Karpas-422 (cell line): ENCODE data around the gene R3HCC1L. TPM values are rescaled to one million over a fixed set of nuclear protein-coding genes. Genes with fewer than 3 reads are reported as not detected.

ENCODE experiments used
- DNase-seq: peaks from one replicate; pipeline ENCODE4 v3.0.0-alpha.2; 2015
- H2AFZ ChIP-seq: fragments of 200-600 bp; sonication (generic); 2 replicates; pipeline ENCODE4 v1.6.1; 2014; ENCODE audit warnings: antibody characterized with exemption, low read length, mixed read lengths
- H3K27ac ChIP-seq: fragments of 200-600 bp; sonication (generic); 2 replicates; pipeline ENCODE4 v1.5.1; 2014; ENCODE audit warnings: mild to moderate bottlenecking, low read length, moderate library complexity
- H3K27me3 ChIP-seq: fragments of 200-600 bp; sonication (generic); 2 replicates; pipeline ENCODE4 v1.6.1; 2014; ENCODE audit warnings: low read length, mixed read lengths
- H3K36me3 ChIP-seq: fragments of 200-600 bp; sonication (generic); 2 replicates; pipeline ENCODE4 v1.6.1; 2014; ENCODE audit warnings: low read length, mixed read lengths; ENCODE audit not compliant: insufficient read depth
- H3K4me1 ChIP-seq: fragments of 200-600 bp; sonication (generic); 2 replicates; pipeline ENCODE4 v1.6.1; 2014; ENCODE audit warnings: mild to moderate bottlenecking, low read length, mixed read lengths
- H3K4me2 ChIP-seq: fragments of 200-600 bp; sonication (generic); 2 replicates; pipeline ENCODE4 v1.6.1; 2014; ENCODE audit warnings: low read length, low read depth, mild to moderate bottlenecking; ENCODE audit not compliant: poor library complexity, severe bottlenecking
- H3K4me3 ChIP-seq: fragments of 200-600 bp; sonication (generic); 2 replicates; pipeline ENCODE4 v1.5.1; 2014; ENCODE audit warnings: mild to moderate bottlenecking, antibody characterized with exemption, low read length, mixed read lengths
- H3K79me2 ChIP-seq: fragments of 200-600 bp; sonication (generic); 2 replicates; pipeline ENCODE4 v1.6.1; 2014; ENCODE audit warnings: mild to moderate bottlenecking, low read length, mixed read lengths
- H3K9ac ChIP-seq: fragments of 200-600 bp; sonication (generic); 2 replicates; pipeline ENCODE4 v1.6.0; 2014; ENCODE audit warnings: low read length
- H3K9me2 ChIP-seq: fragments of 200-600 bp; sonication (generic), shearing (Covaris generic); replicated peaks from 2 replicates; pipeline ENCODE4 v1.6.0; 2014; ENCODE audit warnings: mild to moderate bottlenecking, low read length, moderate library complexity; ENCODE audit not compliant: insufficient read depth
- H3K9me3 ChIP-seq: fragments of 300-700, 200-600 bp; sonication (generic); 2 replicates; pipeline ENCODE4 v1.6.1; 2014; ENCODE audit warnings: low read length, mixed read lengths
- H4K20me1 ChIP-seq: fragments of 200-600 bp; sonication (generic); 2 replicates; pipeline ENCODE4 v1.6.1; 2014; ENCODE audit warnings: mild to moderate bottlenecking, antibody characterized with exemption, low read length, low read depth; ENCODE audit not compliant: insufficient read depth
- total RNA-seq: library from RNA; depleted of rRNA; stranded (reverse); fragments of >200 nt; shearing (Covaris generic); gene quantifications from 2 replicates; pipeline ENCODE4 v1.2.3, GENCODE V29; 2014; ENCODE audit warnings: low replicate concordance; rRNA removed

Gene R3HCC1L
- total RNA-seq, 1 experiment from 2014 or later = 13.3 TPM

DNA sequence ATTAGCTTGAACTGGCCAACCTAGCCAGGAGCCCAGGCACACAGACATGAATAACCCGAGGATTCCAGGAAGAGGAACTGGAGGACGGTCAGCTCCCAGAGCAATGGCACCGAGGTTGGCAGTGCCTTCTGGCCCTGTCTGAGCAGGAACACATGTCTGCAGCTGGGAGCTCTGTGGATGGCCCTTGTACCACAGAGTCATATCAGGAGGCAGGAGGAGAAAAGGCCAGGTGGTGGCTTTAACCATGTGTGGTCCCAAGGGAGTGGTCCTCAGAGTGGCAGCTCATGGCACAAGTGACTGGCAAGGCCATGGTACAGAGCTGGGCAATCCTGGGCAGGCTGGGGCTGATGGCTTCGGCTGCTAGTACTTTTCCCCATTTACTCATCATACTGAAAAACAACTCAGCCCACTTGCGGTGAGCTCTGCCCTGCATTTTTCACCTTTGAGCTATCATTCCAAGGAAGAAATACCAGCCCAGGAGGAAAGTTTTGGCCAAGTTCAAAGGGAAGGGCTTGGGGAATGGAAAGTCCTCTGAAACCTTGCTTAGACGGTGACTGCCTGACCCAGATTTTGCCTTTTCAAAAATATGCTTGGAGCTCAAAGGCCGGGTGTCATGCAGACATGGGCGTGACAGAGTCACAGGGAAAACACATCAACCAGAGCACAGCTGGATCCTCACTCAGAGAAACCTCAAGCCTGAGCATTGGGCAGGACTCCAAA, 159.3 kb downstream of the R3HCC1L start:
- no peak overlapping the region for H2AFZ ChIP-seq
- H3K27me3 ChIP-seq = no peaks in the 10 kb centered on the region
- H3K9ac ChIP-seq = no peak overlapping the region
- no peaks in the 10 kb centered on the region for H3K36me3 ChIP-seq
- no peak for DNase-seq
- H3K4me2 ChIP-seq = no peak overlapping the region
- no peaks in the 10 kb centered on the region for H3K9me2 ChIP-seq
- H4K20me1 ChIP-seq = no peaks in the 10 kb centered on the region
- no peak overlapping the region for H3K27ac ChIP-seq
- no peaks in the 10 kb centered on the region for H3K4me1 ChIP-seq
- no peak overlapping the region for H3K4me3 ChIP-seq
- H3K79me2 ChIP-seq = no peaks in the 10 kb centered on the region
- no peaks in the 10 kb centered on the region for H3K9me3 ChIP-seq

DNA sequence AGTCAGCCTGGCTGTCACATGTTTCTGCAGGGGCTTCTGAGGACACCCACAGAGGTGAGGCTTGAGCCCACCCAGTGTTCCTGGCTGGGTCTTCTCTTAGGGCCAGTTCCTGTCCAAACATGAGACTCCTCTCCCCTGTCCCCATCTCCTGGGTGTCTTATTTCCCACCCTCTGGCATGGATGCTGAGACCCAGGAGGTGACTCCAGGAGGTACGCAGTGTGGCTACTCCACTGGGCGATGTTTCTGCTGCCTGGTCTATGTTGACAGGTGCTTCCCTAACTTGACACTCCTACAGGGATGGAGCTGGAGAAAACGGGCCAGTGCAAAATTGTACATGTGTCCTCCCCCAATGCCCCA, 159.8 kb downstream of the R3HCC1L start:
- Histone ChIP-seq H3K27ac (no peak overlapping the region), H3K27me3 (no peaks in the 10 kb centered on the region), H3K4me2 (no peak overlapping the region), H3K79me2 (no peaks in the 10 kb centered on the region), H3K36me3 (no peaks in the 10 kb centered on the region), H3K4me3 (no peak overlapping the region), H3K9me2 (no peaks in the 10 kb centered on the region), H3K9me3 (no peaks in the 10 kb centered on the region), H2AFZ (no peak overlapping the region), H3K9ac (no peak overlapping the region), H4K20me1 (no peaks in the 10 kb centered on the region), H3K4me1 (no peaks in the 10 kb centered on the region)
- DNase-seq = no peak

Other genes with a start within 250 kb of the R3HCC1L start
- gene CRTAC1, start 104.0 kb upstream of the R3HCC1L start, total RNA-seq = not detected in 2 replicates
- gene LOXL4, start 133.5 kb downstream of the R3HCC1L start, total RNA-seq = not detected in 2 replicates